Fibroblast of peridontal ligament (primary cell): ENCODE measurements around the gene TVP23C.
"Not testable (repeated sequence)": the region's sequence is repeated elsewhere in the genome, so short reads cannot be mapped to it uniquely, and the experiment has no call there.

Experiments
- DNase-seq: peaks from one replicate; pipeline ENCODE4 v3.0.0-alpha.2; 2010; ENCODE audit errors: extremely low read depth

Gene TVP23C

DNA sequence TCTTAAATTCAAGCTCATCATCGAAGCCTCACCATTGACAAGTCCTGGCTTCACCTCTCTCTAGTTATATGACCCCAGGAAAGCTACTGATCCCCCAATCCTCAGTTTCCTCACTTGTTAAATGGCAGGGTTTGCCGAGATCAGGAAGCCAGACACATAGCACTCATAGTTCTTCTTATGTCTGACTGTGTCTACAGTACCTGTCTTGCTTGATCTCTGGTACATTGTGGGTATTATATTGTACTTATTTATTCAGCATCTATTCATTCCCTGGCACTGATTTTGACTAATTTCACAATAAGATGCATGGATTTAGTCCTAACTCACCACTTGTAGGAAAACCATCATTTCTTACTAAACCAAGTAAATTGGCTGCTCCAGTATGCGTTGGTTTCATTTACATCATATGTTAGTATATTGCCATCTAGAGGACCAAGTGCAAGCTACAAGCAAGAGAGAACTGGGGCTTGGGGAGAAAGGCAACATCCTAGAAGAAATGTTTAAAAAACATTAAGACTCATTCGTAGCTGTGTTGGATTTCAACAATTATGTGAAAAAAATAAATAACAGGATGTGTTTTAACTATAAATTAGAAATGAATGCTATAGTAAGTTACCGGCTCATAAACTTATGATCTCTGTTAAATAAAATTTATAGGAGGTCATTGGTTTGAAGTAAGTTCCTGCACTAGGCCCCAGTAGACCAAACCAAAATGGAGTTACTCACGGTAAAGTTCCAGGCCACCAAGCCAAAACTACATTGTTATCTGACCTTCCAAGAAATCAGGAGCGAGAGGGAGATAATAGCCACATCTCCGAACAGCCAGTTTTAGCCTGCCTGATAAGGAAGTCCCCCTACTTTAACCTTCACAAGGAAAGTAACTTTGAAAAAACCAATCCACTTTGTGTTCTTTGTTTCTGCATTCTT, 36.7 kb downstream of the TVP23C start:
- peak; percentile 91 for DNase-seq

DNA sequence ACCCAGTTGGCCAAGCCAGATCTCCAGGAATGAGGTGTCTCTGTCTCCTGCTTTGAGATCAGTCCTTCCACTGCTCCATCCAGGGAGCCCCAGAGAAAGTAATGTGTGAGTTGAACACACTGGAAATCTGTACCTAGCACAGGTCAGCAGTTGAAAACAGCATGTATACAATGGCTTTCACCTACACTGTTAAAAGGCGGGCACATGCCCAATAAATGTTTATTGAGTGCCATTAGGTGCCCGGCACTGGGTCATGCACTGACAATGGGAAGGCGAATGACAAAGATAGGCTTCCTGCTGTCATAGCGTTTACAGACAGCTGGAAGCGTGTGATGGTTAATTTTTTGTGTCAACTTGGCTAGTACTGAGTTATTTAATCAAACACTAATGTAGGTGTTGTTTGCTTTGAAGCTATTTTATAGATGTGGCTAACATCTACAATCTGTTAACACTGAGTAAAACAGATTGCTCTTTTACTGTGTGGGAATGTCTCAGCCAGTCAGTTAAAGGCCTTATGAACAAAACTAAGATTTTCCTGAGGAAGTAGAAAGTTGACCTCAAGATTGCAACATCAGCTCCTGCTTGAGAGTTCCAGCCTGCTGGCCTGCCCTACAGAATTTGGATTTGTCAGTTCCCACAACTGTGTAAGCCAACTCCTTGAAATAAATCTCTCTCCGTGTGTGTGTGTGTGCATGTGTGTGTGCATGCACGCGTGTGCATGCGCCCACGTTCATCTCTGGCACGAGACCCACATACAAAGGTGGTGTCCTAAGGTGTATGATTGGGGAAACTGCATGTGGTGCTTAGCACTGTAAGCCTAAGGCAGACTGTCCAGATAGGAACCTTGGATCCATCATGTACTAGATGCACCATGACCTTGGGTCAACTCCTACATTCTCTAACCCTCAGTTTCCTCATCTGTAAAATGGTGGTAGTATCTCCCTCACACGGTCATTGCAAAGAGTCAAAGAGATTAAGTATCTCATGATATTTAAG, 38.0 kb downstream of the TVP23C start:
- peak; percentile 76 for DNase-seq

GRCh38 chr17:15516150-15516549, 47.1 kb downstream of the TVP23C start:
- no peak for DNase-seq

- no peak for DNase-seq
These were observed 48.8 kb downstream of the TVP23C start for GRCh38 chr17:15514469-15514868.

GRCh38 chr17:15513856-15514459, 49.3 kb downstream of the TVP23C start:
- DNase-seq: no peak

DNA sequence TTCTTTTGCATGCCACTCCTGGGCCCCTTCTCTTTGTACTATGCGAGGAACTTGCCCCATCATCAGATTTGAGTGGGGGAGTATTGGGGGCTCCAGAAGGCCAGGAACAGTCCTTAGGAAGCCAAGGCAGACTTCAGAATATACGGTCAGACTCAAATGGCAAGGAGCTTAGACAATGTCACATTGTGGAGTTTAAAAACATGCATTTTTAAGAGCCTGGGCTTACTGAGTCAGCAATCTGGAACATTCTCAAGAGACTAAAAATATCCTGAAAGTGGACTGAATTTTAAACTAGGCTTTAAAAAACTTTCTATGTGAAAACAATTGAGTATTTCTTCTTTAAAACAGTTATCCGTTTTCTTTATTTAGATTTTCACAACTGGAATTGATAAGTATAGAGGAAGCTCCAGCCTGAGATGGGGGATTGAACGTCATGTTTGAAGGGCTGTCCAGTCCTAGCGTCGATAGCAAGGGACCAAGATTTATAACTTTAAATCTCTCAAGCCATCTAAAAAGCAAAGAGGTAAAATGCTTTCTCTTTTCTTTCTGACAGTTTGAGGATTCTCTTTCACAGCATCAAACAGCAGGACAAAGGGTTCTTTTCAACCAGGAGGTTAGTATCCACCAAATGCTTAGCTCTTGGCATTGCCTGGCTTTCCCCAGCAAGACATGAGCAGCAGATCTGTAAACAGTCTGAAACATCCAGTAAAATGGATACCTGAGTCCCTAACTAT, 50.1 kb downstream of the TVP23C start:
- peak; percentile 73 for DNase-seq

DNA sequence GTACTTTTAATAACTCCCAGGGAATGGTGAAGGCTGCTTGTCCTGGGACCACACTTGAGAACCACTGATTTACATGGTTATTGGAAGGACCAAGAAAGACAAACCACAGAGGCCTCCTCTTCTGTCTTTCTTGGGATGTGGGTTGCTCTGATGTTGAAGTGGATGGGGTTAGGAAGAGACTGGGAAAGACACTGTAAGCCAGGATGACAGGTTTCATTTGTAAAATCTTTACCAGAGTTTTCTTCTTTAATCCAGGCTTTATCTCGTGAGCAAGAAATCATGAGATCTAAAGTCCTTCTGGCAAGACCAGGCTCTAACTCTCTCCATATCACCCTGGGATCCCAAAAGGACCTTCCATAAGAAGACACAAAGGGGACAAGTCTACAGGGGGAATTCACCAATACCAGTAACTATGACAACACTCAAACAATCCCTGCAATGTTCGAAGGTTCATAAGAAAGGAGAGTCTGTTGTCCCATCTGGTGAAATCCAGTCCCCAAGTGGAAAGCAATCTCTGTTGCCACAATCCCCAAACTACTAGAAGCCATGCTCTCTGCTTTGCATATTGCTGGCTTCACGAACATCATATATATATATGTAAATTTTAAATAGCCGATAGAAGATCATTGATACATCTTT, 51.1 kb downstream of the TVP23C start:
- no peak for DNase-seq

DNA sequence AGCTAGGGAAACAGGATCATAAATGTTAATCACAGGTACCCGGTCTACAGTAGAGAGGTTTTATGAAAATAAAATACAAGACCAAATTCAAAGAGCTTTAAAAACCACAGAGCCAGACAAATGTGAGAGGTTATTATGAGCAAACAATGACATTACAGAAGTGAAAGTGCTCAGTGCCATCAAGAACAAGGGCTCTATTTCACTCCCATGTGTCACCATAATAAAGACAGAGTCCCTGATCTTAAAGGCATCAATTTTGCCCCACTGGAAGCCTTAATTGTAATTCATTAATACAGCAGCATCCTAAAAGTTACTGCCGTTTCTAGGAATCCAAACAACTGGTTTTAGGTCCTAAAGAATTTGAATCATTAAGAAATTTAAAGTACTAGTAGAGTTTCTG, 52.1 kb downstream of the TVP23C start:
- DNase-seq: no peak

GRCh38 chr17:15510361-15510760, 52.9 kb downstream of the TVP23C start:
- DNase-seq: peak; percentile 54

DNA sequence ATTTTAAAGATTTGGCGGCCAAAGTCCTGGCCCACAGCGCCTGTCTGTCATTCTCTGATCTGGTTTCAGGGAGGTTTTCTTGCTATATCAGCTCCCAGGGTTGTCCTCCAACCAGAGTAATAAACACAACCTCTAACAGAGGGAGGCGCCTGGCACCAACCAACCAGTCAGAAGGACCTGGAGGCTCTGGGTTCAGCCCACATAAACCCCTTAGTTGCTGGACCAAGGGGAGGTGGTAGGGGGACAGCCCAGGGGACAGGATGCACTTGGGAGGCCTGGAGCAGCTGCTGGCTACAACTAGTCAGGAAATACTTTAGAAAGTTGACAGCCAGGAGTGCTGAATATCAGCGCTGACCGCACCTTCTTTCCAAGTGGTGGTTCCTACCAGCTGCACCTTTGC, 54.2 kb downstream of the TVP23C start:
- DNase-seq: no peak

- DNase-seq: no peak
These were observed 54.8 kb downstream of the TVP23C start for GRCh38 chr17:15508466-15508865.

GRCh38 chr17:15507896-15508295, 55.4 kb downstream of the TVP23C start:
- no peak for DNase-seq

DNA sequence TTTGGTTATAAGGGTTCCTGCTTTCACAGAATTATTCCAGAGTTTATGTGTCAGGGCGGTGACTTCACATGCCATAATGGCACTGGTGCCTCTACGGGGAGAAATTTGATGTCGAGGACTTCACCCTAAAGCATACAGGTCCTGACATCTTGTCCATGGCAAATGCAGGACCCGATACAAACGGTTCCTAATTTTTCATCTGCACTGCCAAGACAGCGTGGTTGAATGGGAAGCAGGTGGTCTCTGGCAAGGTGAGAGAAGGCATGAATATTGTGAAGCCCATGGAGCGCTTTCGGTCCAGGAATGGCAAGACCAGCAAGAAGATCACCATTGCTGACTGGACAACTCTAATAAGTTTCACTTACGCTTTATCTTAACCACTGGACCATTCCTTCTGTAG, 56.3 kb downstream of the TVP23C start:
- no peak for DNase-seq

GRCh38 chr17:15505708-15506107, 57.6 kb downstream of the TVP23C start:
- not testable (repeated sequence) for DNase-seq

GRCh38 chr17:15503731-15504130, 59.6 kb downstream of the TVP23C start:
- DNase-seq: no peak

DNA sequence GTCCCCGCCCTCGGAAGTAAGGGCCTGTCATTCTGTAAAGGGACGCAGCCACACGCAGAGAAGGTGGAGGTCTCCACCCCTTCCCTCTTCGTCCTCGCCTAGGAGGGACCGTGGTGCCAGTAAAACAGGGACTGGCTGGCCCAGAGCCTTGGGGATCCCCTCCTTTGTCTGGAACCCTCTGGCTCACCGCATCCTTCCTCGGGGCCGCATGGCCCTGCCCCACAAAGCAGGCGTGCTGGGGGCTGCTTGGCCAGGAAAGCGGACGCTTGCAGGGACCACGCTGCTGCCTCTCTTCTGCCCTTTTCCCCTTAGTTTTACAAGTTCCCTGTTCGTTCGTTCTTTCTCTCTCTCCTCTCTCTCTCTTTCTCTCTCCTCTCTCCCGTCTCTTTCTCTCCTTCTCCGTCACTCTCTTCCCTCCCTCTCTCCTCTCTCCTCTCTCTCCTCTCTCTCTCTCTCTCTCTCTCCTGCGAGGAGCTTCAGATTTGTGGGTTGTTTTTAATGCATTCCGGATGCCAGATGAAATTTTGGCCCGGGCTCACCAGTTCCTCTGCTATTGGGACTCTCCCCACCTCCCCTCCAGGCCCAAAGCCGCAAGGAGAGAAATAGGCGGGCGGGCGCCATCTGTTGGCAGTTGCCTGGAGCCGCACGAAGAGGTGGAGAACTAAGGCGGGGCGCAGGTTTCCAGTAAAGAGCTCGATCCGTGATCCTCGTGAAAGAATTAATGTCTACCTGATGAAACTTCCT, 60.7 kb downstream of the TVP23C start:
- peak; percentile 98 for DNase-seq

GRCh38 chr17:15501793-15502192, 61.5 kb downstream of the TVP23C start:
- no peak for DNase-seq

- DNase-seq: no peak
These were observed 62.0 kb downstream of the TVP23C start for GRCh38 chr17:15501282-15501681.

GRCh38 chr17:15498107-15498506, 65.2 kb downstream of the TVP23C start:
- no peak for DNase-seq
